Fibroblast of skin of left quadriceps (primary cell): ENCODE measurements around the gene OGFOD1.
"Not testable (repeated sequence)": the region's sequence is repeated elsewhere in the genome, so short reads cannot be mapped to it uniquely, and the experiment has no call there.

ENCODE experiments used
- DNase-seq, 2 experiments: peaks; one replicate each; pipeline ENCODE4 v3.0.0-alpha.2; 2013; ENCODE audit warnings: low read depth in 2 of 2

Gene OGFOD1

DNA sequence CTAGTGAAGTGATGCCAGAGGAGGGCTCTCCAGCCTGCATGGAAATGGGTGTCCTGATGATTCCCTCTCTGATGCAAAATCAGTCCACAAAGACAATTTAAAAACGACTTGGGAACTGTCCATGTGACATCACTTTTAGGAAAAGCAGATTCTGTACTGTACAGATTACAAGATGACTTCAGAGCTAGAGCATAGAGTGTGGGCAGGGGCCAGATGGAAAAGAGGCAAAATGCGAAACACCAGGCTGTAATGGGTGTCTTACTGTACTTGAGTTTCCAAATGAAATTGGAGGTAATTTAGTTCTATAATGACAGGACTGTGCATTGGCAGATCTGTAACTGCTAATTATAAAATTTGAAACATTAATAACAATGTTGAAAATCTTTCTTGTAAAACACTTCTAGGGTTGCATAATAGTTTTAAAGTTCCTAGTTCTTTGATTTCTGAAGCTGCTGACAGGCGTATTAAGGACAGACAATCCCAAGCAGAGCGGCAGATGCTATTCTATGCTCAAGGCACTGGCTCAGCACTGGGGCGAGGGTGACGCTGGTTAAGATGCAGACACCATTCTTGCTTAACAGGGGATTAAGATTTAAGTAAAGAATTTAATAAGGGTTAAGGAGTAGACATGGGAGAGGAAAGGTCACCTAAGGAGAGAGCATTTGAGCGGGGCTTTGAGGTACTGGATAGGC lies 29.6 kb downstream of the OGFOD1 start:
- no peak for DNase-seq

DNA sequence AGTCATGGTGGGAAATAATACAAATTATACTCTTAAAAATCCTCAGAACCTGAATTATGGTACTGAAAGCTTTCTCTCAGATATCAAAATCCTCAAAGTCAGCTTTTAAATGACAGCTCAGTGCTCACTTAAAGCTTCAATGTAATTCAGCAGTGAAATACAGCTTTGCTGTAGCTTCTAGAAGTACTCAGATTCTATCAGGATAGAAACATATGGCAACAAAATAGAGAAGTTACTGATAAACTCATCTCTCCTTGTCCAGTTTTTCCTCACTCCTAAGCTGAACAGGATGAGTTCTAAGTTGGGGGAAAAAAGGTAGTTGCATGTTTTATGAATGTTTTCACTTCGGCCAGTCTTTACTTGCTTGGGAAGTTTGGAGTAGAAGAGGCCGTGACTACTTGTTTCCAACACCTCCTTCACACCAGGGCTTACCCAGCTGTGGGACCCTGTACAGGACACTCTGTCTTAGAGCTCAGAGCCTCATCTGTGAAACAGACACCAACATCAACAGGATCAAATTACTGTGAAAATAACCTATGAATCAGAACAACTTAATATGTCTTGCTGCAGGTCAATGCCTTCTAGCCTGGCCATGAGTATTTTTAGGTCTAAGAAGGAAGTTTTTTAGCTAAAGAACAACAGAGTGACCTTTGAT lies 30.2 kb downstream of the OGFOD1 start:
- DNase-seq = no peak

DNA sequence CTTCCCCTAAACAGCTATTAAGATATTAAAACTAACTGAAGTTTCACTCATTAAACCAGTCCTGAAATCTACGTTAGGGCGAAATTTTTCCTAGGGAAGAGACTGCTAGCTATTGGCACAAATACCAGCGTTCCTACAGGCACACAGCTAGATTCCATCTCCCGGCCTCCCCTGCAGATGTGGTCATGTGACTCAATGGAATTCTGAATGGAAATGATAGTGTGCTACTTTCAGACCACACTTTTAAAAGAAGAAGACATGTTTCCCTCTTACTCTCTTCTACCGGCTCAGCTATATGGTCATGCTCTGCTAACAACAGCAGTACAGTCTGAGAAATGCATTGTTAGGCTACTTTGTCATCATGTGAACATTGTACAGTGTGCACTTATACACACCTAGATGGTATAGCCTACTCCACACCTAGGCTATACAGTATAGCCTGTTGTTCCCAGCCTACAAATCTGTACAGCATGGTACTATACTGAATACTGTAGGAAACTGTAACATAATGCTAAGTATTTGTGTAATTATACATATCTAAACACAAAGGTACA lies 31.4 kb downstream of the OGFOD1 start:
- DNase-seq = no peak

GRCh38 chr16:56483394-56483793 lies 32.0 kb downstream of the OGFOD1 start:
- DNase-seq = no peak

GRCh38 chr16:56488035-56488434 lies 36.7 kb downstream of the OGFOD1 start:
- DNase-seq = no peak

DNA sequence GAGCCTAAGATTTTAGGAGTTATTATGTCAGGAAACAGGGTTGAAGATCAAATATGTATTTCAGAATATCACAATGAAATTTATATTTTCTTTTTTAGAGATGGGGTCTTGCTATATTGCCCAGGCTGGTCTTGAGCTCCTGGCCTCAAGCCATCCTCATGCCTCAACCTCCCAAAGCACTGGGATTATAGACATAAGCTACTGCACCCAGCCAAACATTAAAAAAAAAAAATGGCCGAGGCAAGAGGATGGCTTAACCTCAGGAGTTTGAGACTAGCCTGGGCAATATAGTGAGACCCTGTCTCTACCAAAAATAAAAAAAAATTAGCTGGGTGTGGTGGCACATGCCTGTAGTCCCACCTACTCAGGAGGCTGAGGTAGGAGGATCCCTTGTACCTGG lies 37.5 kb downstream of the OGFOD1 start:
- DNase-seq = not testable (repeated sequence)

GRCh38 chr16:56491657-56492261 lies 40.4 kb downstream of the OGFOD1 start:
- no peak for DNase-seq

DNA sequence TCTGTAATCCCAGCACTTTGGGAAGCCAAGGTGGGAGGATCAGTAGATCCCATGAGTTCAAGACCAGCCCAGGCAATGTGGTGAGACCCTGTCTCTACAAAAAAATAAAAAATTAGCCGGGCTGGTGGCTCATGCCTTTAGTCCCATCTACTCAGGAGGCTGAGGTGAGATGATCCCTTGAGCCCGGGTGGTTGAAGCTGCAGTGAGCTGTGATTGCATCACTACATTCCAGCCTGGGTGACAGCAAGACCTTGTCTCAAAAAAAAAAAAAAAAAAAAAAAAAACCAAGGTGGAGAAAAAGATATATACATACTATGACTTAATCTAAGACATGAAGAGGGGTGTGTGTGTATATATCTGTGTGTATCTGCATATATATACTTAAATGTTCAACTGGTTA lies 41.8 kb downstream of the OGFOD1 start:
- no peak for DNase-seq

GRCh38 chr16:56493815-56494214 lies 42.5 kb downstream of the OGFOD1 start:
- DNase-seq = no peak

DNA sequence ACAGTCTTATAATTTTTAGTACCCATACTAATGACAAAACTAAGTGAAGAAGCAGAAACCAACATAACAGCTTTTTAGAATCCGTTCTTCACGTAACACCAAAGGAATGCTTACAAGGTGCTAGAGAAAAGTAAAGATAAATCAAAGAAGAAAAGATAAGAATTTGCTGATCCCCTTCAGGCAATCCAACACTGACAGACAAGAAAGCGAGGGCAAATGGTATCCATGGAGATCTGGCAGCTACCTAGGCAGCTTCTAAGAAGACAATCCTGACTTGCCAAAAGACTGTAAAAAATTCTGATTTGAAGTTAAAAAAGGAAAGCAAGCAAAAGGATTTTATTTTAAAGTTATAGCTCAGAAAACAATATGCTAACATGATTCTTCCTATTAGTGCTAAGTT lies 53.8 kb downstream of the OGFOD1 start:
- DNase-seq = no peak

- peak; percentile 36 to 39 for DNase-seq
These were observed 55.6 kb downstream of the OGFOD1 start for GRCh38 chr16:56506941-56507340.

- no peak for DNase-seq
These were observed 59.2 kb downstream of the OGFOD1 start for GRCh38 chr16:56510544-56510943.

DNA sequence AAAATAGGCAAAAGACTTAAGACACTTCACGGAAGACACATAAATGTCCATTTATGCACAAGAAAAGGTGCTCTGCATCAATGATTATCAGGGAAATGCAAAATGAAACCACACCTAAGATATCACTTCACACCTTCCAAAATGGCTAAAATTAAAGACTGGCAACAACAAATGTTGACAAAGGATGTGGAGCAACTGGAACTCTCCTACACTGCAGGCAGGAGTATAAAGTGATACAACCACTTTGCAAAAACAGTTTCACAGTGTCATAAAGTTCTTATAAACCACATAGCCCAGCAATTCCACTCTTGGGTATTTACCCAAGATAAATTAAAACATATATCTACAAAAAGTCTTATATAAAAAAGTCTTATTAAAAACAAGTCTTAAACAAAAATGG lies 60.7 kb downstream of the OGFOD1 start:
- DNase-seq = no peak

- DNase-seq = no peak
These were observed 61.7 kb downstream of the OGFOD1 start for GRCh38 chr16:56513091-56513490.

GRCh38 chr16:56513972-56514371 lies 62.6 kb downstream of the OGFOD1 start:
- peak; percentile 32 to 34 for DNase-seq

DNA sequence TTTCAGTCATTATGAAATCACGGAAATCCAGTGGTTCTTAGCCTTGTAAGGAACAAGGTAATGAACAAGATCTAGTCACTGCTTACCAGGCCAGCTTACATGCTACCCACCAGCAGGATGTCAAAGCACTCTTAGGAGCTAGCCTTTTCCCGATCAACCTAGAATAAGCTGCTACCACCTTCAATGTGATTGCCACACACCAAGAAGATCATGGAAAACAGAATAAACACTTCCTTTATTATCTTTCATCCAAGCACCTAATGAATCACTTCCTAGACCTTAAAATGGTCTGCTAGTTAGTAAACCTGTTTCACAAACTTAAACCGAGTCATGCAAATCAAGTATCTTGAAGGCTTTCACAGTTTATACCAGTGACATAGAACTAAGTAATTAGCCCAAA lies 63.5 kb downstream of the OGFOD1 start:
- no peak for DNase-seq

DNA sequence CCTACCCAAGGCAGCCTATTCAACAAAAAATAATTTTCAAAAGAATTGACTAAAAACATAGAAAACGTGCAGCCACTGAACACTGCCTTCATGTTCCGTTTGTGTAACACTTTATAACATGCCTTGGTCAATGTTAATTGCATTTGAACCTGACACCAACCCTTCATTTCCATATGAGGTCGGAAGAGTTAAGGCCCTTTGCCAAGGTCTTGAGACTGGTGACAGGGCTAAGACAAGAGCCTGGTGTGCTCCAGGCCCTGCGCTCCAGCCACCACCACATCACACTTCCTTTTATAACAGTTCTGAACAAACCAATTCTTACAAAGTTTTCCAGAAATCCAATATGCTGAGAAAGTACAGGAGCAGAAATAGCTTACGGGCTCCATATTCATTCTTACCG lies 64.3 kb downstream of the OGFOD1 start:
- no peak for DNase-seq

DNA sequence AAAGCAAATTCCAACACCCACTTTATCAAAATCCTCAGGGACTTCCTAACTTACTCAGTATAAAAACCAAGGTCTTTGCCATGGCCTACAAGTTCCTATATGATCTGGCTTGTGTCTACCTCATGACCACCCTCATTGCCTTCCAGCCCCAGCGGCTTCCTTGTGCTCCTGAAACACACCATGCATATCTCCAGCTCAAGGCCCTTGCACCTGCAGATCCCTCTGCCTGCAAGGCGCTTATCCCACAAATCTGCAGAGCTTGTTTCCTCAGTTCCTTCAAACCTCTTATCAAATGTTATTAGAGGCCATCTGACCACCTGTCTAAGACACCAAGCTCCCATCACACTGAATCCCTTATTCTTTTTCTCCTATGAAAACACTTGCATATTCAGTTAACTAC lies 65.9 kb downstream of the OGFOD1 start:
- no peak for DNase-seq

- DNase-seq = no peak
These were observed 67.1 kb downstream of the OGFOD1 start for GRCh38 chr16:56518425-56518824.

DNA sequence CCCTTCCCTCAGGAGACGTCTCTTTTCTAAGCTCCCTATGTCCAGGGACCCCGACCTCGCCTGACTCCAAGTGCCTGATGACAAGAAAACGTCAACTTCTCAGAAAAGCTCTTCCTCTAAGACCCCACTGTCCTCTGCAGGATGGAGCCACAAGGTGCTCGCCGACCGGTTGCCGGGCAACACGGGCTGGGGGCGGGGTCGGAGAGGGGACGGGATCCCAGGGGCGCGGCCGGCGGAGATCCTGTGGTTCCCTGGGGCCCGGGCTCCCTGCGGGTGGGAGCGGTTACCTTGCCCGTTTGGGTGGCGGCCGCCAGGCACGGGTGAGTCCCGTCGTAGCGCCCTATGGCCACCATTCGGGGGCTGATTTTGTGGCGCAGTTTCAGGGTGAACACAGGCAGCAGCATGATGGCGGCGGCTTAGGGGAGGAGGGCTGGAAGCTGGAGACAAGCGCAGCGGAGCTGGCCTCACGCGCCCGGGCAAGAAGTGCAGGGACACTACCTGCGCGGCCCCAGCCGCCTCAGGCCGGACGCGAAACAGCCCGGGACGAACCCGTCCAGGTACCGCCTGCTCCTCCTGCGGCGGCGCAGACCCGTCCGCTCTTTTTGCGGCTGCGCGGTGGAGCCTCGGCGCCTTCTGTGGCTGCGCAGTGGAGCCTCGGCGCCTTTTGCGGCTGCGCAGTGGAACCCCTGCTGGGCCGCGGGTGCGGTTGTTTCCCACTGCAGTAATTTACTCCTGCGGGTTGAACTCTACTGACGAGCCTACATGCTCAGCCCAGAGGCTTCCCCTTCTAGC lies 68.3 kb downstream of the OGFOD1 start, which contains the start of gene BBS2:
BBS2 (minus strand) TSS at position 566 of the 792 bp plus-strand sequence; CDS start at position 404, 162 bp downstream.
- peak; percentile 60 to 66 for DNase-seq

- no peak for DNase-seq
These were observed 68.9 kb downstream of the OGFOD1 start for GRCh38 chr16:56520251-56520577.

- peak; percentile 68 to 70 for DNase-seq
These were observed 73.9 kb downstream of the OGFOD1 start for GRCh38 chr16:56525236-56525635.
